ENCODE data around the gene TNFAIP1. TPM values are rescaled to one million over a fixed set of nuclear protein-coding genes. Genes with fewer than 3 reads are reported as not detected.
A peak's percentile ranks its signal among the peaks of the same experiment; 100 is the strongest.

TNFAIP1 gene
- total RNA-seq, 3 donors from 2014 or later = 19.5 to 24.2 (median 23.1) TPM

DNA sequence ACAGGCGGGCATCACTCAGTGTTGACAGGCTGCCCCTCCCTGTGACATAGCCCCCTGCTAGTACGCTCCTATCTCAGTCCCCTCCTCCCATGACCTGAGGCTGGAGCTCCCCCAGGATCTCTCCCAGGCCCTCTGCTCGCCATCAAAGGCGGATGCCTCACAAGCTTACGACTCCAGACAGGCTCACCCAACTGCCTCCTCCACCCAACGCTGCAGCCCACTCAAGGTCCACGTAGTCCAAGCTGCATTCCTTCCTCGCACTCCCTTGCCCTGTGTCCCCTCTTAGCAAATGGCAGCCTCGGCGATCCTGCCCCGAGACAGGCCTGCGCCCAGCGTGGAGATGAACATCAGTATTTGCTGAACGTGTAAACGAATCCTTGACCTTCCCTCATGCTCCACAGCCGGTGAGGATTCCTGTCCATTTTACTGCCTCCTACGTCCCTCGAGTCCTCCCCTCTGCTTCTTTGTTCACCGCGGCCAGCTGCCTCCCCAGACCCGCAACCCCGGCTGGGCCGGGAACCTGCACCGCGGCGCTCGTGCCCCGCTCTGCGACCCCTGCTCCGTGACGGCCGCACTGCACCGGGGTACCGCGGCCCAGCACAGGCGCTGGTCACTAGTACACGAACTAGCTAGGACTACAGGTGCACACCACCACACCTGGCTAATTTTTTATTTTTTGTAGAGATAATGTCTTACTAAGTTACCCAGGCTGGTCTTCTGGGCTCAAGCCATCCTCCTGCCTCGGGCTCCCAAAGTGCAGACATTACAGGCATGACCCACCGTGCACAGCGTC lies 17.4 kb upstream of the TNFAIP1 start:
- H3K36me3 Mint-ChIP-seq (ENCODE audit: insufficient read depth) = no peaks in the 10 kb centered on the region
- H3K4me1 Mint-ChIP-seq (ENCODE audit: low read depth) = peaks cover 24% of the 10 kb centered on the region
- ATAC-seq = peak; percentile 2
- peak overlapping the region; percentile 88 for H3K4me3 Mint-ChIP-seq
- no peaks in the 10 kb centered on the region for H3K9me3 Mint-ChIP-seq
- no peak for DNase-seq
- no peaks in the 10 kb centered on the region for H3K27me3 Mint-ChIP-seq (ENCODE audit: low read depth)

DNA sequence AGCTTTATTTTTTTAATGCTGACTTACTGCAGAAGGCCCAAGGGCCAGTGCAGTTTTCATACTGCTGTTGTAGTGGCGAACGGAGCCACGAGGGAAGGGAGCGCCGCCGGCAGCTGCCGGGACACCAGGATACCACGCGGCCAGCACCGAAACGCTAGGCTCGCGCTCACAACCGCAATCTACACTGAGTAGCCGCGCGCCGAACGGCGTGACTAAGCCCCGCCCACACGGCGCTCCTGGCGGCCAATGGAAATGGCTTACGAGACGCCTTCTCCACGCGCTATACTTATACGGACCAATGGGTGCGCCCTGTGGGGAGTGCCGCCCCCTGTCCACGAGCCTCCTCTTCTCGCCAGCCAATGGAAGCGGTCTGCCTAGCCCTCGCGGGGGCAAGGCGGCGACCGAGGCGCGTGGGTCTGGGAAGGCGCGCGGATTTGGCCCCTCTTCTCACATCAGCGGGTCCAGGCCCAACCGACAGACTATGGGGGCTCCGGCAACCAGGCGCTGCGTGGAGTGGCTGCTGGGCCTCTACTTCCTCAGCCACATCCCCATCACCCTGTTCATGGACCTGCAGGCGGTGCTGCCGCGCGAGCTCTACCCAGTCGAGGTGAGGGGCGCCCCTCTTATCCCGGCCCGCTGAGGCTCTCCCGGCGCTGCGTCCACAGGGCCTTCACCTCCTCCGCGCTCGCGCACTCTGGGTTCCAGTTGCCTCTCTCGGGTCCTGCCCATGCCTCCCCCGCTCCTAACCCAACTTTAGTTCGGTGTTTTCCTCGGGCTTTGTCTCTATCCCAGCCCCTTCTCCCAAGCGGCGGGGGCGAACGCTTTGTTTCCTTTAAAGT lies 16.6 kb upstream of the TNFAIP1 start, which contains the start of gene TMEM97:
Gene TMEM97, plus strand, starts transcription at position 442 of the 839 bp plus-strand sequence. Its CDS starts 40 bp downstream, at position 482.
- Mint-ChIP-seq H3K4me1 (ENCODE audit: low read depth) (peaks cover 24% of the 10 kb centered on the region), H3K9me3 (no peaks in the 10 kb centered on the region), H3K27me3 (ENCODE audit: low read depth) (no peaks in the 10 kb centered on the region), H3K36me3 (ENCODE audit: insufficient read depth) (no peaks in the 10 kb centered on the region), H3K4me3 (peak within 1 kb of the TSS; percentile 88)
- DNase-seq = peak; percentile 91
- ATAC-seq = peak; percentile 99

DNA sequence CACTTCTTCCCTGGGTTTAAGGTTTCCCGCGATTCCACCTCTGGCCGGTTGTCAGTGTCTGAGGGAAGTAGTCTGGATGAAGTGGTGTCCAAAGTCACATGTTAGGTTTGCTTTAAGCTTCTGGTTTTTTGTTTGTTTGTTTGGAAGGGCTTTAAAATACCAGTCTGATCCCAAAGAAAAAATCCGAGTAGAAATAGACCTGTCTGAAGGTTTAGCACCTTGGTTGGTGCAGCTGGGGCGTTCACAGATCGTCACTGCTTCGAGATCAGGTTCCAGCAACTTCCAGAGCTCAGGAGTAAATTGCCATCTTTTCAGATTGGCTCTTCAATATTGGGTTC lies 16.0 kb upstream of the TNFAIP1 start:
- Mint-ChIP-seq H3K4me1 (ENCODE audit: low read depth) (peaks cover 24% of the 10 kb centered on the region), H3K36me3 (ENCODE audit: insufficient read depth) (no peaks in the 10 kb centered on the region), H3K27me3 (ENCODE audit: low read depth) (no peaks in the 10 kb centered on the region), H3K9me3 (no peaks in the 10 kb centered on the region), H3K4me3 (peak overlapping the region; percentile 88)
- no peak for DNase-seq
- no peak for ATAC-seq

DNA sequence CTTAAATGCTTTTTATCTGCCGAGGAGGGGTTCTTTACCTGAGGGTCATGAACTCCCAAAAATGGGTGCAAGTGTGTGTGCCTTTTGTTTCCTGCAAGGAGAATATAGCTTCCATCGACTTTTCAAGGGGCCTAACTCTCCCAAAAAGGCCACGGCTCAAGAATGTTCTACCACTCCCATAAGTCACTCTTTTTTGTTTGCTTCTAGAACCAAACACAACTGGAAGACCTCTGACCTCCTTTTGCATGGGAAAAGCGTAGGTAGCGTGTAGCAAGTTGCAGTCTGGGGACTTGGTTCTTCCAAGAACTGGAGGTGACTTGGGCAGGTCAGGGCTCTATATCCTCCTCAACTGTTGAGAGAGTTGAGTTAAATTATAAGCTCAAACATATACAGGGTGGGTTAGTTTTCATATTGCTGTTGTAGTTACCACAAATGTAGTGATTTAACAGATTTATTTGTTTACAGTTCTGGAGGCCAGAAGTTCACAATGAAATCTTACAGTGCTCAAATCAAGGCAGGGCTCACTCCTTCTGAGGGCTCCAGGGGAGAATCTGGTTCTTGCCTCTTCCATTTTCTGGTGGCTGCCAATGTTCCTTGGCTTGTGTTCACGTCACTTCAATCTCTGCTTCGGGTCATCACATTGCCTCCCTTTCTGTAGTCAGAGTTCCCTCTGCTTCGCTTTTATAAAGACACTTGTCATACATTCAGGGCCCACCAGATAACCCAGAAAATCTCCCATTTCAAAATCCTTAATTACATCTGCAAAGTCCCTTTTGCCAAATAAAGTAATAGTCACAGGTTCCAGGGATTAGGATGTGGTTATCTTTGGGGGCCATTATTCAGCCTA lies 15.1 kb upstream of the TNFAIP1 start:
- DNase-seq (no peak), ATAC-seq (no peak)
- peak overlapping the region; percentile 88 for H3K4me3 Mint-ChIP-seq
- no peaks in the 10 kb centered on the region for H3K27me3 Mint-ChIP-seq (ENCODE audit: low read depth)
- H3K9me3 Mint-ChIP-seq = no peaks in the 10 kb centered on the region
- peaks cover 24% of the 10 kb centered on the region for H3K4me1 Mint-ChIP-seq (ENCODE audit: low read depth)
- H3K36me3 Mint-ChIP-seq (ENCODE audit: insufficient read depth) = no peaks in the 10 kb centered on the region

DNA sequence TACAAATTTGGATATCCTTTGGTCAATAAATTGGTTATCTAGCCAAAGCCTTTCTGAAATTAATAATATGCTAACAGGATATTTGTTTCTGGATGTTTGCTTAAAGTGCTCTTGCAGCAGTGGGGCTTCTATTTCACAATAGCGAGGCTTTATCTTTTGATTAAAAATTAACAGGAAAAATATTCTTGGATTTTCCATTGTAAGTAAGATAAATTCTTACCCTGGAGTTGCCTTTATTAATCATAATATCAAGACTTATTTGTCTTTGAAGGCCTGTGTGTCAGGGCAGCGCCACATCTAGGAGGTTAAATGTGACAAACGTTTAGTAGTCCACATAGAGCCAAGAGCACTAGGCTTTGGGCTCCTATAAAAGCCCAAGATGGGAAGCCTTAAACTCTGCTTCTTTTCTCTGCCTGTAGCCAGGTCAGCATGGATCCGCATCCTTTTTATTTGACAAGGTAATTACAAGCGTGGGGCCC lies 11.3 kb upstream of the TNFAIP1 start:
- peaks cover 23% of the 10 kb centered on the region for H3K4me1 Mint-ChIP-seq (ENCODE audit: low read depth)
- H3K27me3 Mint-ChIP-seq (ENCODE audit: low read depth) = no peaks in the 10 kb centered on the region
- H3K9me3 Mint-ChIP-seq = no peaks in the 10 kb centered on the region
- H3K36me3 Mint-ChIP-seq (ENCODE audit: insufficient read depth) = peaks cover 15% of the 10 kb centered on the region
- no peak for ATAC-seq
- H3K4me3 Mint-ChIP-seq = no peak overlapping the region
- DNase-seq = no peak

DNA sequence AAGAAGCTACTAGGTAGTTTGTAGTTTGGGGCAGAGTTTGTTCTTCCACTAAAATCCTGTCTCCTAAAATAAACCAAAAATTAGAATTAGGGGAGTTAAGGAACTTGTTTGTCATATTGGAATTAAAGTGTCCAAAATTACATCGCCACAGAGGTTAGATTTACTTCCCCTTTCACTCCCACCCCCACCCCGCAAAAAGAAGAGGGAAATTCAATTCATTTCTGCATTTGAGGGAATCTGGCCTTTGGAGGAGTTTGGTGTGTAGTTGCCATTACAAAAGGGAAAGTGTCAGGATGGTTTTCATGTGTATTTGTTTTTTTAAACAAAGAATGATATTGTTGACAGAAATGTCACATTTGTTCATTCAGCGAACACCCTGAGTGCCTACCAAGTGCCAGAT lies 10.8 kb upstream of the TNFAIP1 start:
- H3K4me1 Mint-ChIP-seq (ENCODE audit: low read depth) = peaks cover 19% of the 10 kb centered on the region
- no peak for ATAC-seq

DNA sequence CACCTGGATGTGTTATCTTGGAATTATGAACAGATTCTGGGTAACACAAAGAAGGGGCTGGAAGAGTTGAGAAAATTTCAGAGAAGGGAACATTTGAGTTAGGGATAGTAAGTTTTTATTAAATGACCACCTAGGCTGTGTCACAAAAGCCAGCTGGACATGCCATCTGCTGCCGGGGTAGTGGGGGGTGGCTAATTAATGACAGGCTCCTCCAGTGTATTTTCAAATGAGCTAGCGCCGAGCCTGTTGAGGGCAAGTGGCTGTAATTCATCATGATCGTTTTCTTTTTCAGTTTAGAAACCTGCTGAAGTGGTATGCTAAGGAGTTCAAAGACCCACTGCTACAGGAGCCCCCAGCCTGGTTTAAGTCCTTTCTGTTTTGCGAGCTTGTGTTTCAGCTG lies 10.3 kb upstream of the TNFAIP1 start:
- no peak for DNase-seq
- H3K9me3 Mint-ChIP-seq = no peaks in the 10 kb centered on the region
- H3K4me3 Mint-ChIP-seq = no peak overlapping the region
- no peaks in the 10 kb centered on the region for H3K27me3 Mint-ChIP-seq (ENCODE audit: low read depth)
- H3K36me3 Mint-ChIP-seq (ENCODE audit: insufficient read depth) = peaks cover 15% of the 10 kb centered on the region
- ATAC-seq = no peak
- H3K4me1 Mint-ChIP-seq (ENCODE audit: low read depth) = peaks cover 15% of the 10 kb centered on the region

More for the DNA sequence above, 10.8 kb upstream of the TNFAIP1 start:
- DNase-seq = no peak
- Mint-ChIP-seq H3K4me3 (no peak overlapping the region), H3K36me3 (ENCODE audit: insufficient read depth) (peaks cover 15% of the 10 kb centered on the region), H3K27me3 (ENCODE audit: low read depth) (no peaks in the 10 kb centered on the region), H3K9me3 (no peaks in the 10 kb centered on the region)

DNA sequence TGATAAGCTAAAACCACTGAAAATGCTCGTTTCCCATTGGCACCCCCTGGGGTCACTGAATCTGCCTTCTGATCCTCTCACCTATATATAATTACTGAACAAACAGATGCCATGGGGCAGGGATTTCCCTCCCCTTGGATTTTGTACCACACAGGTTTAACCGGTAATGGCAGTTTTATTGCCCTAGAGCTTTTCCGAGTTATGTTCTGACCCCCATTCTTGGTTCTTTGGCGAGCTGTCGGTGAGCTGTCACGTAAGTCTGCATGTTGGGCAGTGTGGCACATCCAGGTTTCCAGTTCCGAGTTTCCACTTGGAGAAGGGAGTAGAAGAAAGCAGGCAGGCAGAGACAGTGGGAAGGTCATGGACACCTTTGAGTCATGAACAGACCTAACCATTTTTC lies 9.4 kb upstream of the TNFAIP1 start:
- H3K9me3 Mint-ChIP-seq = no peaks in the 10 kb centered on the region
- H3K36me3 Mint-ChIP-seq (ENCODE audit: insufficient read depth) = peaks cover 16% of the 10 kb centered on the region
- DNase-seq = no peak
- no peak overlapping the region for H3K4me3 Mint-ChIP-seq
- H3K4me1 Mint-ChIP-seq (ENCODE audit: low read depth) = peaks cover 12% of the 10 kb centered on the region
- ATAC-seq = no peak
- H3K27me3 Mint-ChIP-seq (ENCODE audit: low read depth) = no peaks in the 10 kb centered on the region

DNA sequence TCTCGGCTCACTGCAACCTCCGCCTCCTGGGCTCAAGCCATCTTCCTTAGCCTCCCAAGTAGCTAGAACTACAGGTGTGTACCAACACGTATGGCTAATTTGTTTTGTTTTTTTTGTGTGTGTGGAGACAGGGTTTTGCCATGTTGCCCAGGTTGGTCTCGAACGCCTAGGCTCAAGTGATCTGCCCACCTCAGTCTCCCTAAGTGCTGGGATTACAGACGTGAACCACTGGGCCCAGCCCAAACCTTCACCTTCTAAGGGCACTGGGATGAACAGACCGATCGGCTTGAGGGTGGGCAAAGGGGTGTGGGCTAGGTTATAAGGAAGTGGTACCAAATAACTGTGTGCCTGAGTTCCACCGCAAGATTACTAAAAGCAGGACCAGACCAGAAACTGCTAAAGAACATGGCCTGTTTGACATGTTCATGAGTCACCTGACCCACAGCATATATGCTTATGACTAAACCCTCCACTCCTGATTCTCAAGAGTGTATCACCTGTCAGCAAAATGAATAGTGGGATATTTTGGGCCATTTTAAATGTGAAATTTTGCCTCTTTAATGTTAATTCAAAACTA lies 8.4 kb upstream of the TNFAIP1 start:
- Mint-ChIP-seq H3K36me3 (ENCODE audit: insufficient read depth) (peaks cover 22% of the 10 kb centered on the region), H3K9me3 (no peaks in the 10 kb centered on the region), H3K4me3 (peak overlapping the region; percentile 7), H3K4me1 (ENCODE audit: low read depth) (peaks cover 14% of the 10 kb centered on the region), H3K27me3 (ENCODE audit: low read depth) (no peaks in the 10 kb centered on the region)
- ATAC-seq = peak; percentile 94 to 98
- DNase-seq = no peak

DNA sequence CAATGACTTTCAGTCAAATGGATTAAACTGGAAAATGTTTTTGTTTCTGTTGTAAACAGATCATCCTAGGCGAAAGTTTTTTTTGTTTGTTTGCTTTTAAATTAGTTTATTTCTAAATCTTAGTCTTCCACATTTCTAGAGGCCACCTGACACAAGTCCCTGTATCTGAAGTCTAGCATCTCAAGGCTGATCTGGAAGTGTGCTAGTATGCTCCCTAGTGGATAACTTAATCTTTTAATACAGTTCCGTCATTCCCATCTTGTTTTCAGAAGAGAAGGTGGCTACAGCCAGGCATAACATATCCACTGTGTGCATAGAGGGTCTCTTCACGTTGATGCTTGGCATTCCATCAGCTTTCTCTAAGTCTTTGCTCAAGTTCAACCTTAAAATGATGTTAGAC lies 7.9 kb upstream of the TNFAIP1 start:
- DNase-seq (no peak), ATAC-seq (no peak)
- H3K4me3 Mint-ChIP-seq = no peak overlapping the region
- H3K36me3 Mint-ChIP-seq (ENCODE audit: insufficient read depth) = peaks cover 23% of the 10 kb centered on the region
- H3K27me3 Mint-ChIP-seq (ENCODE audit: low read depth) = no peaks in the 10 kb centered on the region
- no peaks in the 10 kb centered on the region for H3K9me3 Mint-ChIP-seq
- peaks cover 18% of the 10 kb centered on the region for H3K4me1 Mint-ChIP-seq (ENCODE audit: low read depth)

DNA sequence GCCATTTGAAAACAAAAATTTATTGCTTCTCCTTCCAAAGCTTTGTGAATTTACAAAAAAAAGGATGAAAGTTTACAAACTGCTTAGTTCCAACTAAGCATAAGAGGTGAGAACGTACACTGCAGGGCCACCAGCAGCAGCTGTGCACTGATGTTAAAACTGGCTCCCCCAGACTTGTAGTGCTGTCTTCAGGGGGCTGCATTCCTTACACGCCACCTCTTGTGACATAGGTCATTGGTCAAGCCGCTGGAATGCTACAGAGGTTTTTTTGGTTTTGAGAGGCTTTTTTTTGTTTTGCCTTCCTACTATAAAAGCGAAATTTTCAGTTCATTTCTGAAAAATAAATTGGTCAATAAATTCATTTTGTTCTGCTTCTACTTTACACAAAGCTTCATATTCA lies 7.2 kb upstream of the TNFAIP1 start:
- H3K4me3 Mint-ChIP-seq = no peak overlapping the region
- no peak for ATAC-seq
- H3K9me3 Mint-ChIP-seq = no peaks in the 10 kb centered on the region
- H3K27me3 Mint-ChIP-seq (ENCODE audit: low read depth) = no peaks in the 10 kb centered on the region
- no peak for DNase-seq
- peaks cover 18% of the 10 kb centered on the region for H3K4me1 Mint-ChIP-seq (ENCODE audit: low read depth)
- H3K36me3 Mint-ChIP-seq (ENCODE audit: insufficient read depth) = peaks cover 23% of the 10 kb centered on the region

DNA sequence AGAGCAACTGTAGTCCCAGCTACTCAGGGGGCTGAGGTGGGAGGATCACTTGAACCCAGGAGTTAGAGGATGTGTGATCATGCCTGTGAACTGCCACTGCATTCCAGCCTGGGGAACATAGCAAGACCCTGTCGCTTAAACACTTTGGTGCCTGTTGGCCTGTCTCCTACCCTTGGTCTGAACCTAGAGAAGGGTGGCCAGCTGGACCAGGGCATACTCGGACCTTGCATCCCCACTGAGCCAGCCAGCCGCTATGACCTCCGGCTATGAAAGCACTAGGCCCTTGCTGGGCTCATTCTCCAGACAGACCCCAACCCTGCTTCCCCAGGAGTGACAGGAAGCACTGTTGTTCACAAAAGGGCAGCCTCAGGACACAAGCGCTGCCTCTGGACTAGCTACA lies 4.9 kb upstream of the TNFAIP1 start:
- no peak for ATAC-seq
- Mint-ChIP-seq H3K4me3 (no peak overlapping the region), H3K4me1 (ENCODE audit: low read depth) (peaks cover 31% of the 10 kb centered on the region), H3K9me3 (no peaks in the 10 kb centered on the region), H3K36me3 (ENCODE audit: insufficient read depth) (peaks cover 23% of the 10 kb centered on the region), H3K27me3 (ENCODE audit: low read depth) (no peaks in the 10 kb centered on the region)
- no peak for DNase-seq

DNA sequence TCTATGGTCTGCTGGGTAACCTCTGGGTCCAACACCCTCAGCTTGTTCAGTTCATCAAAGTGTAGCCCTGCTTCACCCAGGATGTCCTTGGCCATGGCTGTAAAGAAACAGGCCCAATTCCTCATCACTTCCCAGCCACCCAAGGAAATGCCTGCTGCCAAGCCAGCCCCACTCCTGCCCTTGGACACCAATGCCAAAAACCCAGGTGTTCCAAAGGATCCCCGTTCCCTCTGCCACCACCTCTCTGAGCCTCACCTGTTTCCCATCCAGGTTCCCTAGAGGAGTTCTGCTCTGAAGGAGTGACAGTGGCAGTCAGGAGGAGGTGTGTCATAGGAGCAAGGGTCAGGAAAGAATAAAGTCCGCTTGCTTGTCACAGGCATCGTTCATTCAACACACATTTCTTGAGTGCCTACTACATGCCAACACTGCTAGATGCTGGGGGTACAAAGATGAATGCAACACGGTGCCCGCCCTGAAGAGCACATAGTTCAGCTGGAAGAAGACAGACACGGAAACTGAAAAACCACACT lies 3.6 kb upstream of the TNFAIP1 start:
- H3K36me3 Mint-ChIP-seq (ENCODE audit: insufficient read depth) = peaks cover 19% of the 10 kb centered on the region
- DNase-seq (no peak), ATAC-seq (no peak)
- no peaks in the 10 kb centered on the region for H3K27me3 Mint-ChIP-seq (ENCODE audit: low read depth)
- peaks cover 38% of the 10 kb centered on the region for H3K4me1 Mint-ChIP-seq (ENCODE audit: low read depth)
- H3K4me3 Mint-ChIP-seq = no peak overlapping the region
- no peaks in the 10 kb centered on the region for H3K9me3 Mint-ChIP-seq
